Gastroesophageal sphincter (tissue), 4 donors: Measurements from ENCODE around the gene ITGA5. TPM values are rescaled to one million over a fixed set of nuclear protein-coding genes. Genes with fewer than 3 reads are reported as not detected.

Source experiments
- ATAC-seq: fragments of 150-250 bp; one replicate; pipeline ENCODE4 v1.9.1; 2016; ENCODE audit warnings: mild to moderate bottlenecking, moderate library complexity
- H3K27ac ChIP-seq, 4 donors: fragments of 200-600 bp; sonication (generic) in 3 of 4; 1 replicate in 3 of 4; 2 replicates in 1 of 4; pipeline ENCODE4 v1.5.1; 2016 to 2019
- H3K27me3 ChIP-seq: fragments of 200-600 bp; sonication (generic); one replicate; pipeline ENCODE4 v1.5.1; 2019
- H3K36me3 ChIP-seq, 2 donors: fragments of 200-600 bp; sonication (generic); one replicate each; pipeline ENCODE4 v1.5.1; 2019; ENCODE audit warnings: control low read depth in 1 of 2
- H3K4me1 ChIP-seq, 3 donors: fragments of 200-600 bp; sonication (generic); 1 replicate in 2 of 3; 2 replicates in 1 of 3; pipeline ENCODE4 v1.5.1; 2016 to 2019; ENCODE audit warnings: control low read depth in 2 of 3
- H3K4me3 ChIP-seq, 2 donors: fragments of 200-600 bp; sonication (generic); one replicate each; pipeline ENCODE4 v1.5.1; 2019; ENCODE audit warnings: mild to moderate bottlenecking in 1 of 2, moderate library complexity in 1 of 2
- H3K9me3 ChIP-seq, 3 donors: fragments of 200-600 bp; sonication (generic); one replicate each; pipeline ENCODE4 v1.5.1; 2017 to 2019; ENCODE audit warnings: control low read depth in 2 of 3
- EP300 ChIP-seq: sonication (generic); formaldehyde crosslinking; IDR thresholded peaks from one replicate; pipeline ENCODE4 v1.6.1; 2017; ENCODE audit warnings: antibody characterized with exemption, mild to moderate bottlenecking
- POLR2A ChIP-seq, 2 donors: fragments of 450-650 bp; IDR thresholded peaks; one replicate each; pipeline ENCODE4 v1.6.1; 2017; ENCODE audit warnings: antibody characterized with exemption in 2 of 2, mild to moderate bottlenecking in 2 of 2, moderate library complexity in 1 of 2
- POLR2AphosphoS5 ChIP-seq: sonication (generic); formaldehyde crosslinking; IDR thresholded peaks from one replicate; pipeline ENCODE4 v1.6.1; 2017; ENCODE audit warnings: antibody characterized with exemption
- WGBS, 2 donors: methylation state at CpG; one replicate each; pipeline ENCODE4 v1.1.5; 2018; ENCODE audit warnings: low coverage in 1 of 2; 5-methylcytosine and 5-hydroxymethylcytosine counted together
- total RNA-seq, 4 donors: library from RNA; depleted of rRNA; stranded (reverse); fragments of >200 nt; gene quantifications; one replicate each; pipeline ENCODE4 v1.1.0, GENCODE V29; 2016
- TF ChIP-seq, protein P1 (sequence below), 4 experiments: fragments of 200-600 bp in 2 of 4; fragments of 450-650 bp in 2 of 4; sonication (generic) in 1 of 4; IDR thresholded peaks; one replicate each; pipeline ENCODE4 v1.5.1; 2017 to 2019; ENCODE audit warnings: antibody characterized with exemption in 4 of 4, mild to moderate bottlenecking in 2 of 4, moderate library complexity in 2 of 4

Gene ITGA5
- total RNA-seq, 4 donors from 2014 or later: 141 to 908 (median 220) TPM

DNA sequence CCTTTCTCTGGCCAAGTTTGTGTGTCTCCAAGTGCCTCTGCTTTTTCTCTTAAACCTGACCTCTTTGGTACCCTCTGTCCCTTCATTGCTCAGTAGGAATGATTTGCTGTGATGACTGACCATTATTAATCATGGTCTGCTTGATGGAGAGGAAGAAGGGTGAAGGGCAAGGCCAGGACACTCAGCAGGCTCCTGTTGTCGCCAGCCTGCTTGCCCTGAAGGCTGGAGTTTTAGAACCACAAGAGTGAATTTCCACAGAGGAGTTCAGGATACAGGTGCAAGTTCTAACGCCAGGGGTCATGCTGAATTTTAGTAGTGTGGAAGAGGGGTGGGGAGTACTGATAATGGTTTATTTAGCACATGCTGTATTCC, 2.8 kb upstream of the ITGA5 start:
- Histone ChIP-seq H3K36me3 (no peaks in the 10 kb centered on the region), H3K27me3 (no peaks in the 10 kb centered on the region), H3K9me3 (no peaks in the 10 kb centered on the region), H3K27ac (peak overlapping the region; percentile 75 to 97 (median 88)), H3K4me3 (no peak overlapping the region), H3K4me1 (peaks cover 0 to 84% (median 10%) of the 10 kb centered on the region in 3 donors)
- ATAC-seq: no peak
- WGBS, 2 donors: 82% methylated on average over 2 of the region's 2 CpGs; no CpG with 5 or more reads in 1 of the 2 donors
- TF ChIP-seq POLR2AphosphoS5 (peak; percentile 6), EP300 (no peak)

DNA sequence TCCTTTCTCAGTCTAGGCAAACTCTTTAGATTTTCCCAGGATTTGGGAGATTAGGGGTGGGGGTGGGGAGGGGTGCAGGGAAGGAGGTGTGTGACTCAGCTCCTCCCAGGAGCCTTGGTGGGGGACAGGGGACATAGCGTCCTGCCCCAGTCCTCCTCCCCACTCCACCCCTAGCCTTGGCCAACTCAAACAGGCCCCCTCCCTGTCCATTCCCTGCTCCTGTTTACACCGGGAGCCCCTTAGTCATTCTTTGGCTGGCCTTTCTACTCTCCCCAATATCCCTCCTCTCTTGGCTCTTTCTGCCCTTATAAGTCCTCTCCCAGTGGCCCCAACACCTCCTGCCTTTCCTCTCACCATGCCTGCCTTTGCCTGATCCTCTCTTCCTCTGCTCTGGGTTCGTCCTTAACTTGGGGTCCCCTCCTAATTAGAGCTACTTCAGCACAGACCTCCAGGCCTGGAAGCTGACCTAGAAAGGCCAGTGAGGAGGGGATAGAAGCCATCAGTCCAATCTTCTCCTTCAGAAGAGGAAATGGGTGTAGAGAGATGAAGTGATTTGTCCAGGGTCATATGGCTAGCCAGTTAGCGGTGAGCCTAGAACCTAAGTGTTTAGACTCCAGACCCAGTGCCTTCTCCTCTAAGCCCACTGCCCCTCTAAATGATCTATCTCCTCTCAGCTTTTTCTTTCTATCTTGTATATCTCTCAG, 2.3 kb upstream of the ITGA5 start:
- Histone ChIP-seq H3K4me1 (peaks cover 0 to 84% (median 6%) of the 10 kb centered on the region in 3 donors), H3K4me3 (peak overlapping the region in 1 of 2 donors; percentile 99), H3K9me3 (no peaks in the 10 kb centered on the region), H3K36me3 (no peaks in the 10 kb centered on the region), H3K27me3 (no peaks in the 10 kb centered on the region), H3K27ac (peak overlapping the region; percentile 75 to 97 (median 88))
- ATAC-seq: peak; percentile 87
- TF ChIP-seq POLR2AphosphoS5 (peak; percentile 94), EP300 (peak; percentile 23), POLR2A (IDR thresholded peaks at IDR 0.05) (no peak)
- TF ChIP-seq, protein P1, sequence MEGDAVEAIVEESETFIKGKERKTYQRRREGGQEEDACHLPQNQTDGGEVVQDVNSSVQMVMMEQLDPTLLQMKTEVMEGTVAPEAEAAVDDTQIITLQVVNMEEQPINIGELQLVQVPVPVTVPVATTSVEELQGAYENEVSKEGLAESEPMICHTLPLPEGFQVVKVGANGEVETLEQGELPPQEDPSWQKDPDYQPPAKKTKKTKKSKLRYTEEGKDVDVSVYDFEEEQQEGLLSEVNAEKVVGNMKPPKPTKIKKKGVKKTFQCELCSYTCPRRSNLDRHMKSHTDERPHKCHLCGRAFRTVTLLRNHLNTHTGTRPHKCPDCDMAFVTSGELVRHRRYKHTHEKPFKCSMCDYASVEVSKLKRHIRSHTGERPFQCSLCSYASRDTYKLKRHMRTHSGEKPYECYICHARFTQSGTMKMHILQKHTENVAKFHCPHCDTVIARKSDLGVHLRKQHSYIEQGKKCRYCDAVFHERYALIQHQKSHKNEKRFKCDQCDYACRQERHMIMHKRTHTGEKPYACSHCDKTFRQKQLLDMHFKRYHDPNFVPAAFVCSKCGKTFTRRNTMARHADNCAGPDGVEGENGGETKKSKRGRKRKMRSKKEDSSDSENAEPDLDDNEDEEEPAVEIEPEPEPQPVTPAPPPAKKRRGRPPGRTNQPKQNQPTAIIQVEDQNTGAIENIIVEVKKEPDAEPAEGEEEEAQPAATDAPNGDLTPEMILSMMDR (IDR thresholded peaks at IDR 0.05): no peak
- WGBS, 2 donors: 10 to 16% methylated on average over 2 to 3 of the region's 4 CpGs

DNA sequence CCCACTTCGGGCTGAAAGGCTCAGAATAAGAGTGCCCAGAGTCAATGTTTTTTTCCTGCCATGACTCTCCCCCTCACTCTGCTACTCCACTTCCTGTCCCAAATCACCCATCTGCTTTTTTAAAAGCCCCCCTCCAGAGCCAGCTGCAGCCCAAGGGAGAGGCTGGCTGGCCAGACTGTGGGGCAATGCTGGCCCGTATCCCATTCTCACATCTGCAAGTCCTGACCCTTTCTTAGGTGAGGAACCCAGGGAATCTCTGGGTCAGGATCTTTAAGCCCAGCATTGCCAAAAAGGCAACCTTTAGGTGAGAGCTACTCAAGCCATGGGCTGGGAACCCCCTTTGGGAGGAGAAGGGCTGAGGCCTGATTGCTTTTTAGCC, 1.7 kb upstream of the ITGA5 start:
- Histone ChIP-seq H3K27me3 (no peaks in the 10 kb centered on the region), H3K4me3 (peak overlapping the region in 1 of 2 donors; percentile 99), H3K27ac (peak overlapping the region; percentile 75 to 97 (median 88)), H3K9me3 (no peaks in the 10 kb centered on the region), H3K4me1 (peaks cover 0 to 85% (median 6%) of the 10 kb centered on the region in 3 donors), H3K36me3 (no peaks in the 10 kb centered on the region)
- no peak for TF ChIP-seq EP300
- TF ChIP-seq POLR2A (IDR thresholded peaks at IDR 0.05): no peak
- TF ChIP-seq POLR2AphosphoS5: no peak
- TF ChIP-seq, protein P1 (IDR thresholded peaks at IDR 0.05): no peak
- peak; percentile 49 for ATAC-seq
- WGBS, 2 donors: 49 to 60% methylated on average over 1 to 2 of the region's 2 CpGs

DNA sequence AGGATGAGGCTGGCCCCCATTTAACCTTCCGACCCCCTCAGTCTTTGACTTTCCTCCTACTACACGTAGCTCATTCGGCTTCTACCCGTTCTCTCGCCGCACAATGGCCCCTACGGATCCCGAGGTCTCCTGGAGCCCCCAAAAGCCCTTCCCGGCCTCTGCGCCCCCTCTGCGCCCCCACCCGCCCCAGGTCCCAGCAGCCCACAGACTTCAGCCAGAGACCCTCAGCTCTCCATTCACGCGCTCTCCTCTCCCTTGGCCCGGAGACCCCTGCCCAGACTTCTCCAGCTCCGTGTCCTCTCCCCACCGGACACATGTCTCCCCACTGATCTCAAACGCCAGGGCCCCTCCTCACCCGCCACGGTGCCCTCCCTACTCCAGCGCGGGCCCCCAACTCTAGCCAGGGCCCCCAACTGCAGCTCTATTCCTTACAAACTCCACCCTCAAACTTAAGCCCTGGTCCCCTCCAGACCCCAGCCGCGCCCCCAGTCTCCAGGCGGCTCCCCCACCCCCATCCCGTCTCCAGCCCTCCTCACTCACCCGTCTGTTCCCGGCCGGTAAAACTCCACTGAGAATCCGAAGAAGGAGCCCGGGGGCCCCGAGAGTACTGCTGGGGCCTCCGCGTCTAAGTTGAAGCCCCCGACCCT, 502 bp downstream of the ITGA5 start:
- no peaks in the 10 kb centered on the region for H3K27me3 ChIP-seq
- no peaks in the 10 kb centered on the region for H3K9me3 ChIP-seq
- TF ChIP-seq POLR2AphosphoS5 (no peak), EP300 (no peak), POLR2A (IDR thresholded peaks at IDR 0.05) (no peak)
- TF ChIP-seq, protein P1 (IDR thresholded peaks at IDR 0.05): no peak
- no peaks in the 10 kb centered on the region for H3K36me3 ChIP-seq
- 0% methylated on average over 8 of the region's 35 CpGs for WGBS, 2 donors
- H3K27ac ChIP-seq: peak overlapping the region; percentile 82 to 97 (median 92)
- no peak for ATAC-seq
- H3K4me1 ChIP-seq: peaks cover 0 to 85% (median 18%) of the 10 kb centered on the region in 3 donors
- peak overlapping the region; percentile 82 to 99 for H3K4me3 ChIP-seq

DNA sequence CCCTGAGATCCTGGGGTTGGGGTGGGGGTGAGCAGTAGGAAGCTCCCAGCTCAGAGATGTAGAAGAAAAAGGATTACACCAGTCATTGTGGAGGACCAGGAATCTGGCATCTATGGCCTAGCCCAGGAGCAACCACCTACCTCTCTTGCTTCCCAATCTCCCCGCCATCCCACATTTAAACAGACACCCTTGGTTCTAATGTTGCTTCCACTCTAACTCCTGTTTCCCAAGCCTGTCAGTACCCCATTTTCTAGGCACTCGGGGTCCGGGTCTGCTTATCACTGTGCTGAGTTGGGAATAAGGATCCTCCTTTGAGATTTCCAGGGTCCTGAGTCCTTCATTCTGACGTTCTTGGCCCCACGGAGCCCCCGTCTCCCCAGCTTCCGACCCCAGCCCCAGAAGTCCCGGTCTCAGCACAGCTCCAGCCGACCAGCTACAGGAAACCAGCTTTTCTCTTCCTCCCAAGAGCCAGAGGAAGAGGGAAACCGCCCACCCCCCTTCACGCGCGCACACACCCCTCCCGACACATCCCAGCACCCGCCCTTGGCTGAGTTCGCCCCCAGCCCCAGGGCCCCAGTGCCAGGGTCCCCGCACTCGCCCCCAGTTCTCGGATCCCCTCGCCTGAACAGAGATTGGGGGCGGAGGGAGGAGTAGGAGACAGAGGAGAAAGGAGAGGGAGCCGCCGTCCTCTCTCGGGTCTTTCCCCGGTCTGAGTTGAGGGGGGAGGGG, 1.2 kb downstream of the ITGA5 start:
- H3K27me3 ChIP-seq: no peaks in the 10 kb centered on the region
- no peaks in the 10 kb centered on the region for H3K36me3 ChIP-seq
- TF ChIP-seq, protein P1 (IDR thresholded peaks at IDR 0.05): no peak
- no peak for TF ChIP-seq EP300
- no peak for TF ChIP-seq POLR2A (IDR thresholded peaks at IDR 0.05)
- TF ChIP-seq POLR2AphosphoS5: no peak
- peak overlapping the region; percentile 82 to 97 (median 92) for H3K27ac ChIP-seq
- peak overlapping the region; percentile 82 to 99 for H3K4me3 ChIP-seq
- 0 to 1% methylated on average over 8 to 9 of the region's 25 CpGs for WGBS, 2 donors
- no peaks in the 10 kb centered on the region for H3K9me3 ChIP-seq
- peaks cover 0 to 85% (median 20%) of the 10 kb centered on the region in 3 donors for H3K4me1 ChIP-seq
- no peak for ATAC-seq
